ENCODE measurements around the gene ZEB1.

DNA sequence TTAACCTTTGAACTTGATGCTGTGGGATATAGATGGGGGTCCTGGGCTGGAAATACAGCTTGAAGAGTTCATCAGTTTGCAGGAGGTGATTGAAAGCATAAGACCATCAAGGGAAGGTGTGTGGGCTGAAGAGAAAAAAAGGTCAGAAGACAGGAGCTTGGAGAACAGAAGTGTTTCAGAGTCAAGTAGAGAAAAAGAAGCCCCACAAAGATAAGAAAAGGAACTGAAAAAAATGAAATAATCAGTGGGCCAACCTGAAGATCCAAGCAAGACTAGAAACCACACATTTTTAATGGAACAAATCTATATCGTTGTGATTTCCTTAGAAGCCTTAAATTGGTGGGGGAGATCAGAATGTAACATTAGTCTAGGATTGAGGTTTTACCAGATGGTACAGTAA lies 22.5 kb downstream of the ZEB1 start:
- TF ChIP-seq ZNF660 (tag by site-specific recombination; IDR thresholded peaks at IDR 0.05): no peak
- no peak for TF ChIP-seq ZNF555 (tag by site-specific recombination; conservative IDR thresholded peaks at IDR 0.05)
- TF ChIP-seq, protein P1, sequence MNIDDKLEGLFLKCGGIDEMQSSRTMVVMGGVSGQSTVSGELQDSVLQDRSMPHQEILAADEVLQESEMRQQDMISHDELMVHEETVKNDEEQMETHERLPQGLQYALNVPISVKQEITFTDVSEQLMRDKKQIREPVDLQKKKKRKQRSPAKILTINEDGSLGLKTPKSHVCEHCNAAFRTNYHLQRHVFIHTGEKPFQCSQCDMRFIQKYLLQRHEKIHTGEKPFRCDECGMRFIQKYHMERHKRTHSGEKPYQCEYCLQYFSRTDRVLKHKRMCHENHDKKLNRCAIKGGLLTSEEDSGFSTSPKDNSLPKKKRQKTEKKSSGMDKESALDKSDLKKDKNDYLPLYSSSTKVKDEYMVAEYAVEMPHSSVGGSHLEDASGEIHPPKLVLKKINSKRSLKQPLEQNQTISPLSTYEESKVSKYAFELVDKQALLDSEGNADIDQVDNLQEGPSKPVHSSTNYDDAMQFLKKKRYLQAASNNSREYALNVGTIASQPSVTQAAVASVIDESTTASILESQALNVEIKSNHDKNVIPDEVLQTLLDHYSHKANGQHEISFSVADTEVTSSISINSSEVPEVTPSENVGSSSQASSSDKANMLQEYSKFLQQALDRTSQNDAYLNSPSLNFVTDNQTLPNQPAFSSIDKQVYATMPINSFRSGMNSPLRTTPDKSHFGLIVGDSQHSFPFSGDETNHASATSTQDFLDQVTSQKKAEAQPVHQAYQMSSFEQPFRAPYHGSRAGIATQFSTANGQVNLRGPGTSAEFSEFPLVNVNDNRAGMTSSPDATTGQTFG (tag by site-specific recombination; IDR thresholded peaks at IDR 0.05; ENCODE audit: borderline replicate concordance): no peak
- no peak for TF ChIP-seq GLIS1 (tag by site-specific recombination; IDR thresholded peaks at IDR 0.05)
- TF ChIP-seq CTCF (tag by site-specific recombination; IDR thresholded peaks at IDR 0.05): no peak
- TF ChIP-seq, protein P2, sequence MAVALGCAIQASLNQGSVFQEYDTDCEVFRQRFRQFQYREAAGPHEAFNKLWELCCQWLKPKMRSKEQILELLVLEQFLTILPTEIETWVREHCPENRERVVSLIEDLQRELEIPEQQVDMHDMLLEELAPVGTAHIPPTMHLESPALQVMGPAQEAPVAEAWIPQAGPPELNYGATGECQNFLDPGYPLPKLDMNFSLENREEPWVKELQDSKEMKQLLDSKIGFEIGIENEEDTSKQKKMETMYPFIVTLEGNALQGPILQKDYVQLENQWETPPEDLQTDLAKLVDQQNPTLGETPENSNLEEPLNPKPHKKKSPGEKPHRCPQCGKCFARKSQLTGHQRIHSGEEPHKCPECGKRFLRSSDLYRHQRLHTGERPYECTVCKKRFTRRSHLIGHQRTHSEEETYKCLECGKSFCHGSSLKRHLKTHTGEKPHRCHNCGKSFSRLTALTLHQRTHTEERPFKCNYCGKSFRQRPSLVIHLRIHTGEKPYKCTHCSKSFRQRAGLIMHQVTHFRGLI (tag by site-specific recombination; IDR thresholded peaks at IDR 0.05): no peak
- TF ChIP-seq, protein P3, sequence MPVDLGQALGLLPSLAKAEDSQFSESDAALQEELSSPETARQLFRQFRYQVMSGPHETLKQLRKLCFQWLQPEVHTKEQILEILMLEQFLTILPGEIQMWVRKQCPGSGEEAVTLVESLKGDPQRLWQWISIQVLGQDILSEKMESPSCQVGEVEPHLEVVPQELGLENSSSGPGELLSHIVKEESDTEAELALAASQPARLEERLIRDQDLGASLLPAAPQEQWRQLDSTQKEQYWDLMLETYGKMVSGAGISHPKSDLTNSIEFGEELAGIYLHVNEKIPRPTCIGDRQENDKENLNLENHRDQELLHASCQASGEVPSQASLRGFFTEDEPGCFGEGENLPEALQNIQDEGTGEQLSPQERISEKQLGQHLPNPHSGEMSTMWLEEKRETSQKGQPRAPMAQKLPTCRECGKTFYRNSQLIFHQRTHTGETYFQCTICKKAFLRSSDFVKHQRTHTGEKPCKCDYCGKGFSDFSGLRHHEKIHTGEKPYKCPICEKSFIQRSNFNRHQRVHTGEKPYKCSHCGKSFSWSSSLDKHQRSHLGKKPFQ (tag by site-specific recombination; IDR thresholded peaks at IDR 0.05): no peak
- no peak for TF ChIP-seq ZNF280D (tag by site-specific recombination; IDR thresholded peaks at IDR 0.05)
- TF ChIP-seq, protein P4, sequence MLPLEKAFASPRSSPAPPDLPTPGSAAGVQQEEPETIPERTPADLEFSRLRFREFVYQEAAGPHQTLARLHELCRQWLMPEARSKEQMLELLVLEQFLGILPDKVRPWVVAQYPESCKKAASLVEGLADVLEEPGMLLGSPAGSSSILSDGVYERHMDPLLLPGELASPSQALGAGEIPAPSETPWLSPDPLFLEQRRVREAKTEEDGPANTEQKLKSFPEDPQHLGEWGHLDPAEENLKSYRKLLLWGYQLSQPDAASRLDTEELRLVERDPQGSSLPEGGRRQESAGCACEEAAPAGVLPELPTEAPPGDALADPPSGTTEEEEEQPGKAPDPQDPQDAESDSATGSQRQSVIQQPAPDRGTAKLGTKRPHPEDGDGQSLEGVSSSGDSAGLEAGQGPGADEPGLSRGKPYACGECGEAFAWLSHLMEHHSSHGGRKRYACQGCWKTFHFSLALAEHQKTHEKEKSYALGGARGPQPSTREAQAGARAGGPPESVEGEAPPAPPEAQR (tag by site-specific recombination; IDR thresholded peaks at IDR 0.05): no peak
- TF ChIP-seq, protein P5, sequence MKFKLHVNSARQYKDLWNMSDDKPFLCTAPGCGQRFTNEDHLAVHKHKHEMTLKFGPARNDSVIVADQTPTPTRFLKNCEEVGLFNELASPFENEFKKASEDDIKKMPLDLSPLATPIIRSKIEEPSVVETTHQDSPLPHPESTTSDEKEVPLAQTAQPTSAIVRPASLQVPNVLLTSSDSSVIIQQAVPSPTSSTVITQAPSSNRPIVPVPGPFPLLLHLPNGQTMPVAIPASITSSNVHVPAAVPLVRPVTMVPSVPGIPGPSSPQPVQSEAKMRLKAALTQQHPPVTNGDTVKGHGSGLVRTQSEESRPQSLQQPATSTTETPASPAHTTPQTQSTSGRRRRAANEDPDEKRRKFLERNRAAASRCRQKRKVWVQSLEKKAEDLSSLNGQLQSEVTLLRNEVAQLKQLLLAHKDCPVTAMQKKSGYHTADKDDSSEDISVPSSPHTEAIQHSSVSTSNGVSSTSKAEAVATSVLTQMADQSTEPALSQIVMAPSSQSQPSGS (tag by site-specific recombination; IDR thresholded peaks at IDR 0.05; ENCODE audit: low read depth): no peak
- no peak for TF ChIP-seq SETDB1 (IDR thresholded peaks at IDR 0.05; ENCODE audit: insufficient read length, low read length)
- no peak for TF ChIP-seq ZNF571 (tag by site-specific recombination; IDR thresholded peaks at IDR 0.05)
- no peak for TF ChIP-seq YY1 (tag by site-specific recombination; IDR thresholded peaks at IDR 0.05)

All from HEK293 (cell line).